HUES6 (cell line): ENCODE results near the gene SAA1.

Experiments
- H3K27ac ChIP-seq: 2 replicates; pipeline ENCODE4 v1.7.0; 2013; ENCODE audit warnings: low read depth, mild to moderate bottlenecking, low read length, inconsistent platforms
- H3K27me3 ChIP-seq: 2 replicates; pipeline ENCODE4 v1.6.1; 2013; ENCODE audit warnings: low read length; ENCODE audit not compliant: control insufficient read depth, insufficient read depth
- H3K36me3 ChIP-seq: 2 replicates; pipeline ENCODE4 v1.6.1; 2013; ENCODE audit warnings: low read length; ENCODE audit not compliant: control insufficient read depth, insufficient read depth
- H3K4me1 ChIP-seq: 2 replicates; pipeline ENCODE4 v1.6.1; 2013; ENCODE audit warnings: low read length; ENCODE audit not compliant: control insufficient read depth, insufficient read depth
- H3K4me3 ChIP-seq: 2 replicates; pipeline ENCODE4 v1.5.1; 2013; ENCODE audit warnings: low read depth, low read length
- H3K9ac ChIP-seq: one replicate; pipeline ENCODE4 v1.6.1; 2013; ENCODE audit warnings: mild to moderate bottlenecking, low read length
- H3K9me3 ChIP-seq: 2 replicates; pipeline ENCODE4 v1.6.1; 2013; ENCODE audit warnings: low read depth, low read length; ENCODE audit not compliant: control insufficient read depth, insufficient read depth

Gene SAA1

GRCh38 chr11:18312663-18313420, 46.8 kb downstream of the SAA1 start:
- Histone ChIP-seq H3K4me1 (0 out of 2 replicates have a peak, but pooled peaks cover 2% of the 10 kb centered on the region), H3K36me3 (peaks cover 50% of the 10 kb centered on the region), H3K27ac (no peak overlapping the region), H3K9me3 (no peaks in the 10 kb centered on the region), H3K9ac (no peak overlapping the region), H3K27me3 (no peaks in the 10 kb centered on the region), H3K4me3 (no peak overlapping the region)

- Histone ChIP-seq H3K9ac (no peak overlapping the region), H3K4me3 (no peak overlapping the region), H3K27ac (no peak overlapping the region), H3K9me3 (no peaks in the 10 kb centered on the region), H3K4me1 (0 out of 2 replicates have a peak, but pooled peaks cover 2% of the 10 kb centered on the region), H3K27me3 (no peaks in the 10 kb centered on the region), H3K36me3 (peaks cover 37% of the 10 kb centered on the region)
These were observed 48.1 kb downstream of the SAA1 start for GRCh38 chr11:18313965-18314763.

- Histone ChIP-seq H3K36me3 (peaks cover 29% of the 10 kb centered on the region), H3K27ac (no peak overlapping the region), H3K9ac (no peak overlapping the region), H3K27me3 (no peaks in the 10 kb centered on the region), H3K9me3 (no peaks in the 10 kb centered on the region), H3K4me1 (0 out of 2 replicates have a peak, but pooled peaks cover 2% of the 10 kb centered on the region), H3K4me3 (no peak overlapping the region)
These were observed 48.9 kb downstream of the SAA1 start for GRCh38 chr11:18314784-18315523.

GRCh38 chr11:18315893-18316292, 49.8 kb downstream of the SAA1 start:
- Histone ChIP-seq H3K4me3 (no peak overlapping the region), H3K9ac (no peak overlapping the region), H3K27ac (no peak overlapping the region), H3K9me3 (no peaks in the 10 kb centered on the region), H3K27me3 (no peaks in the 10 kb centered on the region), H3K36me3 (peaks cover 20% of the 10 kb centered on the region), H3K4me1 (peaks cover 11% of the 10 kb centered on the region; the same call in 1 of the 2 replicates)

- no peak overlapping the region for H3K4me3 ChIP-seq
- no peak overlapping the region for H3K9ac ChIP-seq
- no peak overlapping the region for H3K27ac ChIP-seq
- peaks cover 11% of the 10 kb centered on the region; the same call in 1 of the 2 replicates for H3K4me1 ChIP-seq
- no peaks in the 10 kb centered on the region for H3K27me3 ChIP-seq
- H3K36me3 ChIP-seq: peaks cover 11% of the 10 kb centered on the region
- H3K9me3 ChIP-seq: no peaks in the 10 kb centered on the region
These were observed 51.5 kb downstream of the SAA1 start for GRCh38 chr11:18317551-18317950.
